NCI-H2227 treated with DMSO at 0.1 percent for 48 hours (cell line): ENCODE data around the gene ZNF77.
A peak's percentile ranks its signal among the peaks of the same experiment; 100 is the strongest.
"Not testable (repeated sequence)": the region's sequence is repeated elsewhere in the genome, so short reads cannot be mapped to it uniquely, and the experiment has no call there.

Experiments used
- DNase-seq: peaks from one replicate; lab custom pipeline; 2025; lab: John Stamatoyannopoulos, UW

ZNF77 gene

GRCh38 chr19:2970201-2970835, 25.5 kb upstream of the ZNF77 start:
- no peak for DNase-seq

- peak; percentile 16 for DNase-seq
Measured at GRCh38 chr19:2969104-2969504, 24.3 kb upstream of the ZNF77 start.

GRCh38 chr19:2967972-2968371, 23.2 kb upstream of the ZNF77 start:
- DNase-seq = no peak

- no peak for DNase-seq
Measured at GRCh38 chr19:2964874-2965273, 20.1 kb upstream of the ZNF77 start.

GRCh38 chr19:2963631-2964030, 18.9 kb upstream of the ZNF77 start:
- not testable (repeated sequence) for DNase-seq

- no peak for DNase-seq
Measured at GRCh38 chr19:2963122-2963521, 18.4 kb upstream of the ZNF77 start.

GRCh38 chr19:2962018-2962670, 17.4 kb upstream of the ZNF77 start:
- peak; percentile 78 for DNase-seq

- DNase-seq = no peak
Measured at GRCh38 chr19:2960120-2960519, 15.3 kb upstream of the ZNF77 start.

GRCh38 chr19:2957160-2957559, 12.4 kb upstream of the ZNF77 start:
- DNase-seq = no peak

GRCh38 chr19:2952953-2953481, 8.2 kb upstream of the ZNF77 start:
- DNase-seq = no peak

- peak; percentile 95 for DNase-seq
Measured at GRCh38 chr19:2950286-2951124, 5.7 kb upstream of the ZNF77 start.

- no peak for DNase-seq
Measured at GRCh38 chr19:2949939-2950285, 5.1 kb upstream of the ZNF77 start.

GRCh38 chr19:2945575-2946184, 909 bp upstream of the ZNF77 start:
- DNase-seq = no peak

GRCh38 chr19:2944403-2944774, 382 bp downstream of the ZNF77 start:
- no peak for DNase-seq

- no peak for DNase-seq
Measured at GRCh38 chr19:2942928-2943640, 1.7 kb downstream of the ZNF77 start.

GRCh38 chr19:2935863-2936262, 8.9 kb downstream of the ZNF77 start:
- not testable (repeated sequence) for DNase-seq

GRCh38 chr19:2933490-2933910, 11.3 kb downstream of the ZNF77 start:
- no peak for DNase-seq

- no peak for DNase-seq
Measured at GRCh38 chr19:2927032-2927430, 17.7 kb downstream of the ZNF77 start.

- DNase-seq = no peak
Measured at GRCh38 chr19:2926341-2927031, 18.3 kb downstream of the ZNF77 start.

- no peak for DNase-seq
Measured at GRCh38 chr19:2923510-2923909, 21.3 kb downstream of the ZNF77 start.

- DNase-seq = no peak
Measured at GRCh38 chr19:2922987-2923386, 21.8 kb downstream of the ZNF77 start.
